H1 (cell line): ENCODE results near the gene SRF. TPM values are rescaled to one million over a fixed set of nuclear protein-coding genes. Genes with fewer than 3 reads are reported as not detected.
A peak's percentile ranks its signal among the peaks of the same experiment; 100 is the strongest.

Experiments used
- CTCF ChIA-PET: fragments of 300-600 bp; sonication (Branson Sonifier 250); formaldehyde crosslinking; loops from one replicate; lab custom pipeline; 2021; ENCODE audit not compliant: partially characterized antibody; lab: Charles Lee
- POLR2A ChIA-PET: fragments of 300-600 bp; sonication (Branson Sonifier 250); formaldehyde crosslinking; loops from one replicate; lab custom pipeline; 2021; ENCODE audit warnings: inconsistent platforms; ENCODE audit not compliant: partially characterized antibody; lab: Charles Lee
- DNase-seq, 2 experiments: peaks; one replicate each; pipeline versions ENCODE4 v3.0.0 to v3.0.0-alpha.2; 2010 to 2022; ENCODE audit warnings: low spot score in 2 of 2, low read depth in 1 of 2, mixed read lengths in 1 of 2
- FAIRE-seq: peaks from 2 replicates; lab custom pipeline; 2011; peaks lifted over from hg19 to GRCh38; lab: Jason Lieb, UNC
- H2AFZ ChIP-seq: 2 replicates; pipeline ENCODE4 v1.8.1; 2012; ENCODE audit warnings: low read length, inconsistent platforms
- H2AK5ac ChIP-seq: 2 replicates; pipeline ENCODE4 v1.6.1; 2013; ENCODE audit warnings: low read depth, low read length
- H2BK120ac ChIP-seq: replicated peaks from 2 replicates; pipeline ENCODE3; 2013; ENCODE audit warnings: low read depth, low read length, inconsistent platforms
- H2BK12ac ChIP-seq: 2 replicates; pipeline ENCODE4 v1.6.1; 2013; ENCODE audit warnings: low read depth, low read length
- H2BK15ac ChIP-seq: 2 replicates; pipeline ENCODE4 v1.6.1; 2013; ENCODE audit warnings: low read length
- H2BK20ac ChIP-seq: 2 replicates; pipeline ENCODE4 v1.6.1; 2013; ENCODE audit warnings: low read length
- H2BK5ac ChIP-seq: 2 replicates; pipeline ENCODE4 v1.6.1; 2013; ENCODE audit warnings: low read depth, low read length
- H3K14ac ChIP-seq: 2 replicates; pipeline ENCODE4 v1.6.1; 2013; ENCODE audit warnings: inconsistent platforms; ENCODE audit not compliant: insufficient read length
- H3K18ac ChIP-seq: 2 replicates; pipeline ENCODE4 v1.6.1; 2013; ENCODE audit warnings: low read length; ENCODE audit errors: extremely low read depth
- H3K23ac ChIP-seq: 2 replicates; pipeline ENCODE4 v1.6.1; 2013; ENCODE audit warnings: inconsistent platforms; ENCODE audit not compliant: insufficient read length
- H3K23me2 ChIP-seq: 2 replicates; pipeline ENCODE4 v1.6.1; 2013; ENCODE audit warnings: low read depth, low read length
- H3K27ac ChIP-seq: 2 replicates; pipeline ENCODE4 v1.6.1; 2011; ENCODE audit warnings: low read depth, low read length, inconsistent platforms
- H3K27me3 ChIP-seq, 4 experiments: replicated peaks in 1 of 4; 1 replicate in 1 of 4; 2 replicates in 3 of 4; pipeline versions ENCODE4 v1.6.1 to v1.8.1; 2011 to 2013; ENCODE audit warnings: low read length in 3 of 4, mild to moderate bottlenecking in 3 of 4, inconsistent platforms in 2 of 4, mixed read lengths in 2 of 4, moderate library complexity in 1 of 4; ENCODE audit not compliant: control insufficient read depth in 3 of 4, insufficient read depth in 3 of 4; ENCODE audit errors: extremely low read depth in 1 of 4
- H3K36me3 ChIP-seq, 4 experiments: 2 replicates each; pipeline versions ENCODE4 v1.6.1 to v1.8.1; 2011 to 2013; ENCODE audit warnings: mild to moderate bottlenecking in 4 of 4, low read length in 3 of 4, moderate library complexity in 2 of 4, control low read depth in 1 of 4, inconsistent platforms in 1 of 4; ENCODE audit not compliant: insufficient read depth in 4 of 4, control insufficient read depth in 2 of 4
- H3K4ac ChIP-seq: replicated peaks from 2 replicates; pipeline ENCODE3; 2013; ENCODE audit warnings: low read length, low read depth, mixed read lengths, inconsistent platforms; ENCODE audit not compliant: insufficient read length
- H3K4me1 ChIP-seq, 4 experiments: replicated peaks in 1 of 4; 1 replicate in 1 of 4; 2 replicates in 3 of 4; pipeline versions ENCODE4 v1.6.1 to v1.8.1; 2011 to 2013; ENCODE audit warnings: low read length in 3 of 4, inconsistent platforms in 2 of 4, mixed read lengths in 1 of 4; ENCODE audit not compliant: insufficient read depth in 4 of 4, control insufficient read depth in 3 of 4
- H3K4me2 ChIP-seq, 2 experiments: 2 replicates each; pipeline versions ENCODE4 v1.6.1 to v1.8.1; 2011 to 2013; ENCODE audit warnings: low read depth in 2 of 2, low read length in 2 of 2, control low read depth in 1 of 2, inconsistent platforms in 1 of 2, mild to moderate bottlenecking in 1 of 2; ENCODE audit not compliant: insufficient read depth in 1 of 2
- H3K4me3 ChIP-seq, 4 experiments: fragments of 200-600, 300-600 bp in 1 of 4; sonication (generic), shearing (Covaris generic), sonication (Bioruptor Twin) in 1 of 4; 2 replicates each; pipeline versions ENCODE4 v1.5.1 to v1.8.1; 2011 to 2016; ENCODE audit warnings: low read length in 4 of 4, low read depth in 3 of 4, control low read depth in 2 of 4, inconsistent platforms in 2 of 4, mild to moderate bottlenecking in 2 of 4, mixed read lengths in 1 of 4, moderate library complexity in 1 of 4; ENCODE audit not compliant: insufficient read depth in 2 of 4; ENCODE audit errors: extremely low read depth in 1 of 4
- H3K56ac ChIP-seq: replicated peaks from 2 replicates; pipeline ENCODE3; 2013; ENCODE audit warnings: low read depth, mild to moderate bottlenecking, mixed read lengths, low read length, inconsistent platforms; ENCODE audit not compliant: insufficient read length
- H3K79me1 ChIP-seq: 2 replicates; pipeline ENCODE4 v1.6.1; 2013; ENCODE audit warnings: low read depth, low read length, control low read depth
- H3K79me2 ChIP-seq, 2 experiments: 2 replicates each; pipeline versions ENCODE4 v1.6.1 to v1.8.1; 2012 to 2013; ENCODE audit warnings: low read length in 2 of 2, mild to moderate bottlenecking in 2 of 2, inconsistent platforms in 1 of 2; ENCODE audit not compliant: insufficient read depth in 2 of 2, control insufficient read depth in 1 of 2
- H3K9ac ChIP-seq, 4 experiments: replicated peaks in 1 of 4; 1 replicate in 1 of 4; 2 replicates in 3 of 4; pipeline versions ENCODE4 v1.6.1 to v1.8.1; 2011 to 2013; ENCODE audit warnings: low read depth in 3 of 4, low read length in 3 of 4, control low read depth in 2 of 4, mild to moderate bottlenecking in 2 of 4, moderate library complexity in 2 of 4, inconsistent platforms in 1 of 4; ENCODE audit errors: extremely low read depth in 1 of 4
- H3K9me3 ChIP-seq, 2 experiments: 2 replicates each; pipeline versions ENCODE4 v1.6.1 to v1.8.1; 2012 to 2013; ENCODE audit warnings: mild to moderate bottlenecking in 2 of 2, moderate library complexity in 2 of 2, control low read depth in 1 of 2, inconsistent platforms in 1 of 2, low read depth in 1 of 2, low read length in 1 of 2, mixed read lengths in 1 of 2; ENCODE audit not compliant: insufficient read depth in 2 of 2
- H4K20me1 ChIP-seq, 2 experiments: replicated peaks in 1 of 2; 2 replicates each; pipeline versions ENCODE3 to v1.8.1; 2011 to 2013; ENCODE audit warnings: inconsistent platforms in 2 of 2, low read length in 2 of 2, mild to moderate bottlenecking in 1 of 2; ENCODE audit not compliant: insufficient read depth in 2 of 2, control insufficient read depth in 1 of 2
- H4K5ac ChIP-seq: 2 replicates; pipeline ENCODE4 v1.6.1; 2013; ENCODE audit warnings: low read length, low read depth, mixed read lengths, inconsistent platforms; ENCODE audit not compliant: insufficient read length
- H4K8ac ChIP-seq: 2 replicates; pipeline ENCODE4 v1.8.0; 2013; ENCODE audit warnings: mild to moderate bottlenecking, moderate library complexity, low read length, inconsistent platforms; ENCODE audit not compliant: insufficient read depth; ENCODE audit errors: extremely low read depth
- H4K91ac ChIP-seq: replicated peaks from 2 replicates; pipeline ENCODE3; 2013; ENCODE audit warnings: low read length, mixed read lengths, inconsistent platforms; ENCODE audit not compliant: insufficient read length
- EP300 ChIP-seq, 2 experiments: IDR thresholded peaks; 1 replicate in 1 of 2; 2 replicates in 1 of 2; pipeline ENCODE4 v1.6.1; 2011 to 2012; ENCODE audit warnings: low read depth in 2 of 2, low read length in 2 of 2, mild to moderate bottlenecking in 2 of 2, borderline replicate concordance in 1 of 2, inconsistent platforms in 1 of 2, moderate library complexity in 1 of 2
- KDM4A ChIP-seq: IDR thresholded peaks from one replicate; pipeline ENCODE4 v1.7.1; 2012; ENCODE audit warnings: low read depth, mild to moderate bottlenecking, moderate library complexity, low read length, inconsistent platforms; ENCODE audit not compliant: severe bottlenecking
- PHF8 ChIP-seq: fragments of 200-600 bp; sonication (generic); conservative IDR thresholded peaks from 2 replicates; pipeline ENCODE4 v1.7.1; 2012; ENCODE audit warnings: low read depth, mild to moderate bottlenecking, inconsistent platforms, low read length, moderate library complexity
- POLR2AphosphoS5 ChIP-seq: IDR thresholded peaks from 2 replicates; pipeline ENCODE4 v1.6.1; 2011; ENCODE audit warnings: low read depth, low read length
- ZNF274 ChIP-seq: IDR thresholded peaks from 2 replicates; pipeline ENCODE4 v1.7.0; 2012; ENCODE audit warnings: low read length, borderline replicate concordance; ENCODE audit errors: extremely low read depth
- WGBS, 2 experiments: shearing (Covaris generic) in 1 of 2; methylation state at CpG; one replicate each; pipeline versions ENCODE4 v1.1.6 to v1.1.7; 2013 to 2015; ENCODE audit warnings: low lambda C conversion rate in 2 of 2, mixed read lengths in 2 of 2, inconsistent platforms in 1 of 2, low coverage in 1 of 2, missing lambda C conversion rate in 1 of 2; ENCODE audit not compliant: insufficient replicate concordance in 2 of 2, insufficient coverage in 1 of 2, insufficient read length in 1 of 2; ENCODE audit errors: extremely low coverage in 1 of 2, missing lambda C conversion rate in 1 of 2; 5-methylcytosine and 5-hydroxymethylcytosine counted together
- polyA plus RNA-seq, 7 experiments: library from polyadenylated mRNA; depleted of rRNA in 3 of 7; stranded (reverse) in 5 of 7; unstranded in 2 of 7; fragments of >200 nt in 5 of 7; fragments of 200-250 nt in 2 of 7; gene quantifications; 1 replicate in 5 of 7; 2 replicates in 1 of 7; 4 replicates in 1 of 7; pipeline versions ENCODE4 v1.2.1 to v1.2.3, GENCODE V29; 2011 to 2013; ENCODE audit warnings: missing spikeins in 2 of 7, mixed read lengths in 2 of 7
- total RNA-seq: library from RNA; stranded (reverse); fragmentation: NEBNext Ultra II Directional; extraction: Animal tissue kit (Norgen Biotek cat#: 25700); gene quantifications from 2 replicates; pipeline ENCODE4 v1.2.1, GENCODE V29; 2021

Gene SRF
- total and polyA plus RNA-seq, 2 of the 8 experiments (the other 6 are each of a cell fraction or from before 2014, with no cell fraction given): 49.0 to 69.5 TPM

DNA sequence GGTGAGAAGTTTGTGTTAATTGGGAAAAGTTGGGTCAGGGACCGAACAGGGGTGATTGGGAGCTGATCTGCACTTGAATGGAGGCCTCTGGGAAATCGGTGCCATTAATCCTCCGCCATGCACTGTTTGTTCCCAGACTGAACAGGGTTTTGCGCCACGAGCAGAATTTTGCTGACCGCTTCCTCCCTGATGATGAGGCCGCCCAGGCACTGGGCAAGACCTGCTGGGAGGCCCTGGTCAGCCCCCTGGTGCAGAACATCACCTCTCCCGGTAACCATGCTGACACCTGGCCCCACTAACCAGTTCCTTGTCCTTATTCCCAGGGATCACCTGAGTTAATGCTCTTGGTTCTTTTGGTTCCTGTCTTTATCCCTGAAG, 32.6 kb downstream of the SRF start:
- TF ChIP-seq ZNF274: no peak
- TF ChIP-seq KDM4A: no peak
- TF ChIP-seq PHF8: no peak
- TF ChIP-seq EP300 (IDR thresholded peaks at IDR 0.05; ENCODE audit: borderline replicate concordance in 1 of 2, low read depth in 2 of 2, low read length in 2 of 2): no peak
- no peak for TF ChIP-seq POLR2AphosphoS5
- Histone ChIP-seq H3K4ac (no peak overlapping the region), H3K23me2 (no peaks in the 10 kb centered on the region; the same call in 1 of the 2 replicates), H2BK120ac (no peak overlapping the region), H3K9me3 (no peaks in the 10 kb centered on the region), H3K79me2 (no peaks in the 10 kb centered on the region), H4K8ac (no peak overlapping the region), H3K9ac (no peak overlapping the region), H2BK20ac (no peak overlapping the region), H4K91ac (no peak overlapping the region), H3K18ac (no peak overlapping the region), H2BK12ac (0 out of 2 replicates have a peak overlapping the region, but pooled peaks have one; percentile 27), H3K4me2 (no peak overlapping the region), H3K27me3 (no peaks in the 10 kb centered on the region), H3K56ac (no peak overlapping the region), H2BK15ac (no peak overlapping the region), H3K4me3 (no peak overlapping the region), H3K27ac (no peak overlapping the region), H3K4me1 (no peaks in the 10 kb centered on the region), H2AK5ac (no peak overlapping the region), H4K20me1 (no peaks in the 10 kb centered on the region), H4K5ac (no peak overlapping the region), H3K14ac (no peak overlapping the region), H2BK5ac (no peak overlapping the region), H3K23ac (no peak overlapping the region), H3K79me1 (no peaks in the 10 kb centered on the region), H2AFZ (no peak overlapping the region), H3K36me3 (no peaks in the 10 kb centered on the region)
- 95% methylated on average over 8 of the region's 8 CpGs; no CpG with 5 or more reads in 1 of the 2 experiments for WGBS, 2 experiments
- ChIA-PET CTCF (interaction anchor here (0.8 to 1.0 kb wide), 2 partner anchors 10 to 27 kb away, joined by 3 read pairs; no protein-coding TSS in a partner anchor), POLR2A (interaction anchor here (0.9 to 1.9 kb wide), 5 partner anchors 18 to 33 kb away, joined by 3 to 5 read pairs (median 4); partner anchors contain the start of gene SRF)
- no peak for FAIRE-seq
- no peak for DNase-seq
